ENCODE results near the gene SNTB2. TPM values are rescaled to one million over a fixed set of nuclear protein-coding genes. Genes with fewer than 3 reads are reported as not detected.

The SNTB2 gene
- total and polyA plus RNA-seq, 2 of the 13 experiments (the other 11 are each of a cell fraction or from before 2014, with no cell fraction given): 11.5 to 19.2 TPM

- TF ChIP-seq ZNF407 (CRISPR knock-in tag; IDR thresholded peaks at IDR 0.05; ENCODE audit: not compliant biosample characterization) (peak; percentile 92), ZNF367 (CRISPR knock-in tag; IDR thresholded peaks at IDR 0.05; ENCODE audit: borderline replicate concordance) (no peak), ZBTB21 (CRISPR knock-in tag; IDR thresholded peaks at IDR 0.05) (0 out of 2 replicates have a peak, but pooled peaks have one; percentile 27), JUND (CRISPR knock-in tag; IDR thresholded peaks at IDR 0.05) (peak; percentile 25; the same call in 1 of the 2 replicates), FUBP1 (CRISPR knock-in tag; IDR thresholded peaks at IDR 0.05; ENCODE audit: borderline replicate concordance) (no peak), ETV6 (CRISPR knock-in tag; conservative IDR thresholded peaks at IDR 0.05) (0 out of 2 replicates have a peak, but pooled peaks have one; percentile 86), BCL6 (CRISPR knock-in tag; IDR thresholded peaks at IDR 0.05) (peak; percentile 74), TBP (CRISPR knock-in tag; IDR thresholded peaks at IDR 0.05) (peak; percentile 90; the same call in 1 of the 2 replicates), ZBTB25 (CRISPR knock-in tag; IDR thresholded peaks at IDR 0.05) (peak; percentile 97), ZNF776 (CRISPR knock-in tag; IDR thresholded peaks at IDR 0.05) (peak; percentile 11; the same call in 1 of the 2 replicates)
- TF ChIP-seq, protein P1, sequence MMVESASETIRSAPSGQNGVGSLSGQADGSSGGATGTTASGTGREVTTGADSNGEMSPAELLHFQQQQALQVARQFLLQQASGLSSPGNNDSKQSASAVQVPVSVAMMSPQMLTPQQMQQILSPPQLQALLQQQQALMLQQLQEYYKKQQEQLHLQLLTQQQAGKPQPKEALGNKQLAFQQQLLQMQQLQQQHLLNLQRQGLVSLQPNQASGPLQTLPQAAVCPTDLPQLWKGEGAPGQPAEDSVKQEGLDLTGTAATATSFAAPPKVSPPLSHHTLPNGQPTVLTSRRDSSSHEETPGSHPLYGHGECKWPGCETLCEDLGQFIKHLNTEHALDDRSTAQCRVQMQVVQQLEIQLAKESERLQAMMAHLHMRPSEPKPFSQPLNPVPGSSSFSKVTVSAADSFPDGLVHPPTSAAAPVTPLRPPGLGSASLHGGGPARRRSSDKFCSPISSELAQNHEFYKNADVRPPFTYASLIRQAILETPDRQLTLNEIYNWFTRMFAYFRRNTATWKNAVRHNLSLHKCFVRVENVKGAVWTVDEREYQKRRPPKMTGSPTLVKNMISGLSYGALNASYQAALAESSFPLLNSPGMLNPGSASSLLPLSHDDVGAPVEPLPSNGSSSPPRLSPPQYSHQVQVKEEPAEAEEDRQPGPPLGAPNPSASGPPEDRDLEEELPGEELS (CRISPR knock-in tag; IDR thresholded peaks at IDR 0.05): peak; percentile 73; the same call in 1 of the 2 replicates
- TF ChIP-seq, protein P2, sequence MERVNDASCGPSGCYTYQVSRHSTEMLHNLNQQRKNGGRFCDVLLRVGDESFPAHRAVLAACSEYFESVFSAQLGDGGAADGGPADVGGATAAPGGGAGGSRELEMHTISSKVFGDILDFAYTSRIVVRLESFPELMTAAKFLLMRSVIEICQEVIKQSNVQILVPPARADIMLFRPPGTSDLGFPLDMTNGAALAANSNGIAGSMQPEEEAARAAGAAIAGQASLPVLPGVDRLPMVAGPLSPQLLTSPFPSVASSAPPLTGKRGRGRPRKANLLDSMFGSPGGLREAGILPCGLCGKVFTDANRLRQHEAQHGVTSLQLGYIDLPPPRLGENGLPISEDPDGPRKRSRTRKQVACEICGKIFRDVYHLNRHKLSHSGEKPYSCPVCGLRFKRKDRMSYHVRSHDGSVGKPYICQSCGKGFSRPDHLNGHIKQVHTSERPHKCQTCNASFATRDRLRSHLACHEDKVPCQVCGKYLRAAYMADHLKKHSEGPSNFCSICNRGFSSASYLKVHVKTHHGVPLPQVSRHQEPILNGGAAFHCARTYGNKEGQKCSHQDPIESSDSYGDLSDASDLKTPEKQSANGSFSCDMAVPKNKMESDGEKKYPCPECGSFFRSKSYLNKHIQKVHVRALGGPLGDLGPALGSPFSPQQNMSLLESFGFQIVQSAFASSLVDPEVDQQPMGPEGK (CRISPR knock-in tag; IDR thresholded peaks at IDR 0.05): peak; percentile 72
Observed at GRCh38 chr16:69330286-69331109, 143.5 kb downstream of the SNTB2 start, which contains the start of gene PDF (continued).
